Measurements from ENCODE around the gene SHANK2.

SHANK2 gene

DNA sequence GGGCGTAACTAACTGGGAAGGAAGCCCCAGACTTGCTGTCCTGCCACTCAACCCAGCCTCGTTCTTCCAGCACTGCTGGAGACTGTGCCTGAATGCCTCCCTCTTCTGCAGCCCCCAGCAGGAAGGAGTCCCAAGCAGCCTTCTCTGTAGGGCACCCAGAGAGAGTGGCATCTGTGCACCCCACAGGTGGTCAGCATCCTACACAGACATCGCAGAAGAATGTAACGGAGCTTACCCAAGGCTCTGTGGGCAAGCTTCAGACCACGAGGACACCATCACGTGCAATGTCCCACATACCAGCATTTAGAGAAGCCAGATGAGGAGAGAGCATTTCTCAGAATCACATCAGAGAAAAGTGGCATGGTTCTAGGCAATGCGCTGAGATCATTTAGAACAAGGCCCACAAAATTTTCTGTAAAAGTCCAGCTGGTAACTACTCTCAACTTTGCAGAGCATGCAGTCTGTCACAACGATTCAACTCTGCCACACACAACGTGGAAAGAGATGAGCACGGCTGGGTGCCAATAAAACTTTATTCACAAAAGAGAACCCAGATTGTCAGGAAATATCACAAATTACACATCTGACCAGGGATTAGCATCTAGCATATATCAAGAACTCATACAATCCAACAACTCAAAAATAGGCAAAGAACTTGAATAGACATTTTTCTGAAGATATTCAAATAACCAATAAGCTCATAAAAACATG, 33.4 kb downstream of the SHANK2 start:
- DNase-seq = no peak

DNA sequence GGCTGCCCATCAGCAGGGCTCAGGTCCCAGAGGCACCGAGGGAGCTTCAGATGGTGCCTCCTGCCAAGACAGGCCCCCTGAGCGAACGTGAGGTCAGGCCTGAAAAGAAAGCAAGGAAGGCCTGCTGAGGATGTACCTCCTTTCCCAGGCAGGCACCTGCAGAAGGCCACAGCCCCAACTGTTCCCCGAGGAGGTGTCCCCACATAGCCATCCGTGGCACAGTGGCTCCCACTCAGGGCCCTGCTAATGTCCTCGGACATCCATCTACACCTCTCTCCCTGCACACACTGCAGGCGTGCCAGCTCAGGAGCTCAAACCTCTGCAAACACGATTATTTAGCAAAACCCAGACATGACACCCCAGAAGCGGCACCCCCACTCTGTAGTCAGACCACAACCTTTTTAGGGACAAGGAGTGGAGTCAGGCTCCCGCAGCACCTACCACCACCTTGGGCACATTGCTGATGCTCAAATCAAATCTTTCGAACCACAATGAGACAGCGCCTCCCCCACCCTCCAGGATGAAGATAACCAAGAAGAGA, 36.9 kb downstream of the SHANK2 start:
- DNase-seq = no peak

GRCh38 chr11:71214553-71215424, 37.6 kb downstream of the SHANK2 start:
- DNase-seq = no peak

GRCh38 chr11:71213696-71214552, 38.5 kb downstream of the SHANK2 start:
- DNase-seq = no peak

GRCh38 chr11:71212871-71213559, 39.4 kb downstream of the SHANK2 start:
- no peak for DNase-seq

- no peak for DNase-seq
Measured at GRCh38 chr11:71211631-71212030, 40.7 kb downstream of the SHANK2 start.

DNA sequence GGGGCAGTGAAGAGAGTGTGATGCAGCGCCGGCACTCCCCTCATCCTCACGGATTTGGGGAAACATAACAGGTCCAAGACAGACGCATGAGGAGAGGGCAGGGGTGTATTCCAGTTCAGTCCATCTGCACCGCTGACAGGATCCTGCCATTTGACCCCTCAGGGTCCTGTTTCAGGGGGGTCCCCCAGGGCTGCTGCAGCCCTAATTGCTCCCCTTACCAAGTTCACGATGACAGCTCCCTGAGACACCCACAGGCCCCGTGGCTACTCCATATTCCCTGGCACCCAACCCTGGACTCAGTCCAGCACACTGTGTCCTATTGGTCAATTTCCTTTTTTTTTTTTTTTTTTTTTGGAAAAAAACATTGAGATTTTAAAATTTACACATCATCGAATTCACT, 41.5 kb downstream of the SHANK2 start:
- no peak for DNase-seq

DNA sequence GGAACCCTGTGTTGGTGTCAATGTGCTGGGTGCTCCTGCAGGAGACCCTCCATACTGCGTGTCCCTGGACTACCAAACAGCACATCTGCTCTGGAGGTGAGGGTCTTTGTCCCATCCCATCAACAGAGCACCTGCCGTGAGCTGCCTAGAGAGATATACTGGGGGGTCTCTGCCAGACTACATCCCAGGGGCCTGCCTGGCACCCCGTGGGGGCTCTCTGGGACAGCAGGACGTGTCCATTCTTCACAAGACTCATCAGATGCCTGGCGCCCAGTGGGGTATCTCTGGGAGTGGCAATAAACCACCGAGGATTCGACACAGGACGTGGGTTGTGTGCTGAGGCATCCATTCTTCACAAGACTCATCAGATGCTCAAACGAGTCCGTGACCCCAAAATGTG, 42.7 kb downstream of the SHANK2 start:
- DNase-seq = no peak

DNA sequence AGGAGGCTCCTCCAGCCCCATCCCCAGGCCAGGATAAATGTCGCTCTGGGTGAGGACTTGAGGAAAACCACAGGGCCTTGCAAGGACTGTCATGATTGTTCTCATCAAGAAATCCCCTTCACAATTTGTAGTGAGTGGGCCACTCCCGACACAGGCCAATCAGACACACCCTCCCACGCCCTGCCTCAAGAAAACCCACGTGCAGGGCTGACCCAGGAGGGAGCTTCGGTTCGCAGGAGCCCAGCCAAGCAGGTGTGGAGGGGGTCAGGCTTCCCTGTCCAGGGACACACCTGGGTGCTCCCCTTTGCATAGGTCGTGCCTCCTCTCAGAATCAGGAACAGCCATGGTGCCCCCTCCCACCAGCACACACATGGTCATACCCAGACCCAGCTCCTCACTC, 43.2 kb downstream of the SHANK2 start:
- no peak for DNase-seq

DNA sequence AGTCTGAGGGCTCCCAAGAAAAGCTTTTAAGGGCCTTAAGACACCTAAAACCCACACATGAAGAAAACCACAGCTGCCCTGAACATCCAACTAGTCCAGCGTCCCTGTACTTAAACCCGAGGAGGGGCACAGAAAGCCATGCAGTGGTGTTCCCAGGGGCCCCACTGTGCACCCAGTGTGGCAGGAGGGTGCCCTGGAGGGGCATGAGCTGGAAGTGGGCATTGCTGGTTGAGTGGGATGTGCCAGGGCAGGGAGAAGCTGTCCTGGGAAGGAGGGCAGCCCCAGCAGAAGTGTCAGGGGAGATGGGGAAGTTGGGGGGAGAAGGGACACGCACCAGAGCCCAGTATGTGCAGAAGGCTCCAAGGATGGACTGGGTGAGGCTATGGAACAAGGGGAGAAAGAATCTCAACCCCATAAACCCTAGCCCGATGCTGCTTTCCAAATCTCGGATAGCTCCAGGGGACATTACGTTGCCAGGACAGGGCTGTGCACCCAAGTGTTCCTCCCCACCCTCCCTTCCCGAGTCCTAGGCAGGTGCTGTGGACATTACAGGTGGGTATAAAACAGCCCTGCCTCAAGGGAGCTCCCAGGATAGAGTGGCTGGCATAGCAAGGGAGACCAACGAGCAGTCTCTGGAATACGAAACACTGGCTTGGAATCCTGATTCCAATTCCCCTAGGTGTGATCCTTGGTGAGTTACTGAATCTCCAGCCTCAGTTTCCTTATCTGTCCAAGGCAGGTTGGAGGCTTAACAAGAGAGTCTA, 44.2 kb downstream of the SHANK2 start:
- no peak for DNase-seq

GRCh38 chr11:71207563-71207962, 44.8 kb downstream of the SHANK2 start:
- DNase-seq = no peak

DNA sequence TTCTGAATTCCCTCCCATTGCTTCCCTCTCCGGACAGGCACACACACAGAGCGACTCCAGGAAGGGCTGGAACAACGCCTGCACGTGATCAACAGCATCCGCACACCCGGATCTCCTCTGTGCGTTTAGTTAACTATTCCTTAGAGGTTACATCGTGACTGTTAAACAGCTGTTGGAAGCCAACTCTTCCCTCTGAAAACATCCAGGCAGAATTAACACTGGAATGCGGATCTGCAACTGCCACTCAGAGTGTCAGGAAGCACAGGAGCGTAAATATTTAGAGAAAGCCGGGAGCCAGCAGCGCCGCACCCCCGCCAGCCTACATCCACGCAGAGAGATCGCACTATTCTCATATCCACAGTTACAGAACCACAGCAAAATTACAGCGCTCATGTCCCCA, 46.2 kb downstream of the SHANK2 start:
- no peak for DNase-seq

DNA sequence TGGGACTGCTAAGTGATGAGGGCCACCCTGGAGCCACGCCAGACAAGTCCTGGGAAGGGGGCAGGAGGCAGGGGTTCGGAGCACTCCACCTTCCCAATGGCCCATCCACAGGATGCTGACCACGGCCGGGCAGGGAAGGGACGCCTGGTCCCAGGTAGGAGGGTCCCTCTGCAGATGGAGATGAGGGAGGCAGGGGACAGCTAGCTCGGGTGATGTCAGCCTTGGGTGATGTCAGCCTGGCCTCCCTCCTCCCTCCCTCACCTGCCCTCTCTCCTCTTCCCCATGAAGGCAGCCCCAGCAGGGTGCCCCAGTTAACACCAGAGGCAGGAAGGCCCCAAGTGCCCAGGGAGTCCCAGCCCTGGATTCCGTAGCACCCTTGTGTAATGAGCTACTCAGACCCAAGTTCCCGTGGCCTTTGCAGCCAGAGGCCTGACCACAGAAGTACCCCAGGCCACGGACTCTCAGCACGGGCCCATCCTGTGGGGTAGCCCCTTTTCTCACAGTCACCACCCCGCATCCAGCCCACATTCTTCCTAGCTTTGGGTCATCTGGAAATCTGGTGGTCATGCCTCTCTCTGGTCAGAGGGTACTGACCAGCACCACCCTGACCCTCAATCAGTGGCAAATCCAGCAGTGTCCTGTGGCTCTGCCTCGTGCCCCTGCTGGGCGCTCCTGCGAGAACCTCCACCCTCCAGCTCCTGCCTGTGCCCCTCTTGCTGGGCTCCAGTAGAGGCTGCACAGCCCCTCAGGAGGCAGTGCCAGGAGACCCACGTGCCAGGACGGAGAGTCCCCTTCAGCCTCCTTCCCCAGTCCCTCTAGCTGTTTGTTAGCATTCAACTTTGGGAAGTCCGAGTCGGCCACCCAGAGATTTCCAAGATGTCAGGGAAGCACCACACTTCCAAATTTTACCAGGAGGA, 47.4 kb downstream of the SHANK2 start:
- DNase-seq = no peak

- no peak for DNase-seq
Measured at GRCh38 chr11:71204294-71204693, 48.1 kb downstream of the SHANK2 start.

DNA sequence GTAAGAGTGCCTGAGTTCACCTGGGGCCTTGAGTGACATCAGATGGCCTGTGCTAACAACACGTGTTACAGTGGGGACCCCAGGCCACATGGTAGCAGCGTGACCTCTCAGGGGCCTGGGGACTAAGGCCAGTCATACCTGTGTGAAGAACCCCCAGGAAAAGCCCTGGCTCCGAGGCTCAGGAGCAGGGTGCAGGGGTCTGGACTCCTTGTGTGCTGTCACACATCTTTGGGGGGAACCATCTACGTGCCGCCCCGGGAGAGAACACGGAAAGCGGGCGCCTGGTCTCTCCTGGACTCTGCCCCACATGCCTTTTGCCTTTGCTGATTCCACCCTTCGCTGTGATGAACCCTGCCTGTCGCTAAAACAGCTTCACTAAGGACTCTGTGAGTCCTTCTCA, 48.7 kb downstream of the SHANK2 start:
- DNase-seq = no peak

DNA sequence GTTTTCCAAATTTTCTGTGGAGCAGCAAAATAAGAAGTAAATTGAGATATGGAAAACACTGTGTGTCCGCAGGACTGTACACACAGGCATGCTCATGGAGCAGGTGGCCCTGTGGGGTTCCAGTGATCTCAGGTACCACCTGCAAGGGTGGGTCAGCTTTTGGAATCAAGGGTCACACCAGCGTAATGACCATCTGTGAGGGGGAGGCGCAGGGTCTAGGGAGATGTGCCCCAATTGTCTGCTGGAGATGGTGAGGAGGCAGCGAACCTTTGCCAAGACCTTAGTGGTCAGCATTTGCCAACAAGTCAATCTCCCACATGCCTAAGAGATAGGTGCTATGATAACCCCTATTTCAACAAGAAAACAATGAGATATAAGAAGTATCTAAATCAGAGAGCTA, 49.4 kb downstream of the SHANK2 start:
- no peak for DNase-seq

GRCh38 chr11:71202598-71202944, 49.8 kb downstream of the SHANK2 start:
- DNase-seq = no peak

Measured in central memory CD4-positive, alpha-beta T cell (primary cell).